Gastrocnemius medialis (tissue), 4 donors: ENCODE data around the gene C5orf47. TPM values are rescaled to one million over a fixed set of nuclear protein-coding genes. Genes with fewer than 3 reads are reported as not detected.

Source experiments
- ATAC-seq, 2 donors: fragments of 150-250 bp; one replicate each; pipeline ENCODE4 v1.9.1; 2016
- DNase-seq, 2 donors: peaks; one replicate each; pipeline ENCODE4 v3.0.0-alpha.2; 2019
- H3K27ac ChIP-seq, 4 donors: fragments of 200-600 bp; sonication (generic); 1 replicate in 1 of 4; 2 replicates in 3 of 4; pipeline ENCODE4 v1.5.1; 2016 to 2018; ENCODE audit warnings: mild to moderate bottlenecking in 2 of 4, moderate library complexity in 1 of 4
- H3K27me3 ChIP-seq, 3 donors: fragments of 200-600 bp; sonication (generic) in 2 of 3; 1 replicate in 1 of 3; 2 replicates in 2 of 3; pipeline versions ENCODE4 v1.5.1 to v1.6.0; 2016 to 2019; ENCODE audit warnings: mild to moderate bottlenecking in 1 of 3, moderate library complexity in 1 of 3
- H3K36me3 ChIP-seq, 2 donors: fragments of 200-600 bp; sonication (generic) in 1 of 2; one replicate each; pipeline ENCODE4 v1.5.1; 2017 to 2018
- H3K4me1 ChIP-seq, 2 donors: fragments of 200-600 bp; sonication (generic) in 1 of 2; one replicate each; pipeline ENCODE4 v1.5.1; 2016 to 2017; ENCODE audit warnings: mild to moderate bottlenecking in 2 of 2
- H3K4me3 ChIP-seq, 4 donors: fragments of 200-600 bp; sonication (generic) in 3 of 4; 1 replicate in 1 of 4; 2 replicates in 3 of 4; pipeline ENCODE4 v1.5.1; 2016 to 2019; ENCODE audit warnings: mild to moderate bottlenecking in 2 of 4
- H3K9me3 ChIP-seq, 3 donors: fragments of 200-600 bp; sonication (generic) in 2 of 3; 1 replicate in 1 of 3; 2 replicates in 2 of 3; pipeline ENCODE4 v1.5.1; 2016 to 2019
- POLR2A ChIP-seq, 2 donors: fragments of 450-650 bp; IDR thresholded peaks; one replicate each; pipeline ENCODE4 v1.6.1; 2017; ENCODE audit warnings: antibody characterized with exemption in 2 of 2, mild to moderate bottlenecking in 2 of 2, moderate library complexity in 2 of 2
- in situ Hi-C, 4 donors: fragments of 200-750 bp; cut with MboI; loops; one replicate each; pipeline versions ENCODE4 v1.15.0 to v1.8.0; 2017; ENCODE audit warnings: low sequenced_read_pairs in 4 of 4
- intact Hi-C: fragments of 100-400 bp; cut with DNase I; formaldehyde crosslinking; loops from one replicate; pipeline ENCODE4 v1.15.1; 2023; ENCODE audit warnings: low total_unique reads
- total RNA-seq, 4 donors: library from RNA; depleted of rRNA; stranded (reverse); fragments of >200 nt; gene quantifications; one replicate each; pipeline versions ENCODE4 v1.1.0 to v1.2.3, GENCODE V29; 2016
- TF ChIP-seq, protein P1 (sequence below), 5 experiments: fragments of 450-650 bp in 3 of 5; fragments of 200-600 bp in 2 of 5; sonication (generic) in 2 of 5; IDR thresholded peaks in 4 of 5; conservative IDR thresholded peaks in 1 of 5; 1 replicate in 4 of 5; 2 replicates in 1 of 5; pipeline ENCODE4 v1.5.1; 2016 to 2019; ENCODE audit warnings: antibody characterized with exemption in 5 of 5, mild to moderate bottlenecking in 3 of 5, moderate library complexity in 3 of 5

C5orf47 gene
- total RNA-seq, 4 donors from 2014 or later: 0.61 TPM; not detected in 3

DNA sequence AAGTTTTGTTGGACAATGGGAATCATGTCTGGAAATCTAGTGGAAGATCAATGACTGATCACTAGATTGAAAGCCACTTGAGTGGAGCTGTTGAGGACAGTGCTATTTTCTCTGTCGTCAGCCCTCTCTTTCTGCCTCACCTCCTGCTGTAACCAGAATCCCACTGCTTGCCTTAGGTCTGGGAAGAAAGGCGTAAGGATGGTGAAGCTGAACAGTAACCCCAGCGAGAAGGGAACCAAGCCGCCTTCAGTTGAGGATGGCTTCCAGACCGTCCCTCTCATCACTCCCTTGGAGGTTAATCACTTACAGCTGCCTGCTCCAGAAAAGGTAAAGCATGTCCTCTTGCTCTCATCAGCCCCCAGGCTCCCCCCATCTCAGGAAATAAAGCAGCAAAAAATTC is 57.6 kb downstream of the C5orf47 start:
- H3K36me3 ChIP-seq: no peaks in the 10 kb centered on the region
- TF ChIP-seq POLR2A (IDR thresholded peaks at IDR 0.05): no peak
- TF ChIP-seq, protein P1, sequence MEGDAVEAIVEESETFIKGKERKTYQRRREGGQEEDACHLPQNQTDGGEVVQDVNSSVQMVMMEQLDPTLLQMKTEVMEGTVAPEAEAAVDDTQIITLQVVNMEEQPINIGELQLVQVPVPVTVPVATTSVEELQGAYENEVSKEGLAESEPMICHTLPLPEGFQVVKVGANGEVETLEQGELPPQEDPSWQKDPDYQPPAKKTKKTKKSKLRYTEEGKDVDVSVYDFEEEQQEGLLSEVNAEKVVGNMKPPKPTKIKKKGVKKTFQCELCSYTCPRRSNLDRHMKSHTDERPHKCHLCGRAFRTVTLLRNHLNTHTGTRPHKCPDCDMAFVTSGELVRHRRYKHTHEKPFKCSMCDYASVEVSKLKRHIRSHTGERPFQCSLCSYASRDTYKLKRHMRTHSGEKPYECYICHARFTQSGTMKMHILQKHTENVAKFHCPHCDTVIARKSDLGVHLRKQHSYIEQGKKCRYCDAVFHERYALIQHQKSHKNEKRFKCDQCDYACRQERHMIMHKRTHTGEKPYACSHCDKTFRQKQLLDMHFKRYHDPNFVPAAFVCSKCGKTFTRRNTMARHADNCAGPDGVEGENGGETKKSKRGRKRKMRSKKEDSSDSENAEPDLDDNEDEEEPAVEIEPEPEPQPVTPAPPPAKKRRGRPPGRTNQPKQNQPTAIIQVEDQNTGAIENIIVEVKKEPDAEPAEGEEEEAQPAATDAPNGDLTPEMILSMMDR (IDR thresholded peaks at IDR 0.05 in 4 of 5, conservative IDR thresholded peaks at IDR 0.05 in 1 of 5): no peak
- intact Hi-C loops: no loop called here

GRCh38 chr5:174047472-174048099 is 58.6 kb downstream of the C5orf47 start:
- in situ Hi-C loops: loop anchor here in 2 of 4 donors (25.0 kb wide), 1 partner anchor 265 kb away; no protein-coding TSS in a partner anchor
- DNase-seq (no peak), ATAC-seq (no peak)
- no peaks in the 10 kb centered on the region for H3K4me1 ChIP-seq
- TF ChIP-seq, protein P1 (IDR thresholded peaks at IDR 0.05 in 4 of 5, conservative IDR thresholded peaks at IDR 0.05 in 1 of 5): no peak
- no peak for TF ChIP-seq POLR2A (IDR thresholded peaks at IDR 0.05)
- no peak overlapping the region for H3K4me3 ChIP-seq
- peaks cover 0 to 2% (median 0%) of the 10 kb centered on the region in 3 donors for H3K27me3 ChIP-seq
- no peaks in the 10 kb centered on the region for H3K9me3 ChIP-seq
- H3K36me3 ChIP-seq: no peaks in the 10 kb centered on the region
- intact Hi-C loops: no loop called here
- H3K27ac ChIP-seq: no peak overlapping the region

More for the DNA sequence above, 57.6 kb downstream of the C5orf47 start:
- Histone ChIP-seq H3K27ac (no peak overlapping the region), H3K4me1 (no peaks in the 10 kb centered on the region), H3K9me3 (no peaks in the 10 kb centered on the region), H3K4me3 (no peak overlapping the region), H3K27me3 (peaks cover 0 to 2% (median 0%) of the 10 kb centered on the region in 3 donors)
- no peak for ATAC-seq
- no peak for DNase-seq
- in situ Hi-C loops: loop anchor here in 2 of 4 donors (25.0 kb wide), 1 partner anchor 266 kb away; no protein-coding TSS in a partner anchor

GRCh38 chr5:174052636-174053035 is 63.7 kb downstream of the C5orf47 start:
- no peak for TF ChIP-seq POLR2A (IDR thresholded peaks at IDR 0.05)
- TF ChIP-seq, protein P1 (IDR thresholded peaks at IDR 0.05 in 4 of 5, conservative IDR thresholded peaks at IDR 0.05 in 1 of 5): no peak
- ATAC-seq: no peak

DNA sequence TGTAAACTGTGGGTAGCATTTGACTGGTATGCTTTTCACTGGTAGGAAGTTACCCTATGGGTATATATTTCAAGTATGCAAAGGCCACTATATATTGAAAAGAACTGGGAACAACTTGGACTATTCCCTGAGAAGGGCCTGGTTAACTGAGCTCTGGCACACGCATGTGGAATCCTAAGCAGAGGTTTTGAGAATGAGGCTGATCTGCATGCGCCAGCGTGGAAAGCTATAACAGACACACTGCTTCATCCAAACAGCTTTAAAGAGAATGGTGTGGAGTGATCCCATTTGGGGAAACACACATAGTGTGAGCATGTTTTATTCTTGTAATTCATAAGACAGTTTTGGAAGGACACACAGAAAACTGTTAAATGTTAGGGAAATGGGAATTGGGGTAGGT is 64.9 kb downstream of the C5orf47 start:
- no peaks in the 10 kb centered on the region for H3K9me3 ChIP-seq
- ATAC-seq (no peak), DNase-seq (no peak)
- intact Hi-C loops (no loop called here), in situ Hi-C loops (no loop called here)
- TF ChIP-seq, protein P1 (IDR thresholded peaks at IDR 0.05 in 4 of 5, conservative IDR thresholded peaks at IDR 0.05 in 1 of 5): no peak
- no peak for TF ChIP-seq POLR2A (IDR thresholded peaks at IDR 0.05)
- H3K27ac ChIP-seq: no peak overlapping the region
- no peaks in the 10 kb centered on the region for H3K36me3 ChIP-seq
- peaks cover 0 to 2% (median 0%) of the 10 kb centered on the region in 3 donors for H3K27me3 ChIP-seq
- H3K4me3 ChIP-seq: no peak overlapping the region
- H3K4me1 ChIP-seq: peaks cover 0 to 4% of the 10 kb centered on the region in 2 donors

More at GRCh38 chr5:174052636-174053035, 63.7 kb downstream of the C5orf47 start:
- Histone ChIP-seq H3K4me1 (peaks cover 0 to 4% of the 10 kb centered on the region in 2 donors), H3K9me3 (no peaks in the 10 kb centered on the region), H3K36me3 (no peaks in the 10 kb centered on the region), H3K4me3 (no peak overlapping the region), H3K27me3 (peaks cover 0 to 2% (median 0%) of the 10 kb centered on the region in 3 donors), H3K27ac (no peak overlapping the region)
- in situ Hi-C loops (no loop called here), intact Hi-C loops (no loop called here)
- no peak for DNase-seq

Other genes starting within 250 kb of the C5orf47 start
- 100 to 1,000 TPM in 2 of 4 donors, 10 to 100 TPM in 2; 97.8 to 109 (median 102) TPM for gene CPEB4, start 100.8 kb upstream of the C5orf47 start, total RNA-seq
- not detected for gene NSG2, start 56.5 kb downstream of the C5orf47 start, total RNA-seq